GM04503 (cell line): Measurements from ENCODE around the gene PCDHB15.
"Not testable (repeated sequence)": the region's sequence is repeated elsewhere in the genome, so short reads cannot be mapped to it uniquely, and the experiment has no call there.

ENCODE experiments used
- DNase-seq: peaks from one replicate; pipeline ENCODE4 v3.0.0-alpha.2; 2012; ENCODE audit warnings: low read depth

PCDHB15 gene

GRCh38 chr5:141247434-141247833 is 2.2 kb downstream of the PCDHB15 start:
- DNase-seq: not testable (repeated sequence)

GRCh38 chr5:141250576-141250975 is 5.4 kb downstream of the PCDHB15 start:
- DNase-seq: no peak

GRCh38 chr5:141258464-141258863 is 13.3 kb downstream of the PCDHB15 start:
- no peak for DNase-seq

GRCh38 chr5:141258948-141259347 is 13.8 kb downstream of the PCDHB15 start:
- no peak for DNase-seq

GRCh38 chr5:141260458-141261237 is 15.5 kb downstream of the PCDHB15 start:
- DNase-seq: no peak

GRCh38 chr5:141261238-141261546 is 16.0 kb downstream of the PCDHB15 start:
- no peak for DNase-seq

GRCh38 chr5:141269195-141269594 is 24.0 kb downstream of the PCDHB15 start:
- no peak for DNase-seq

- no peak for DNase-seq
Measured at GRCh38 chr5:141272906-141273305, 27.7 kb downstream of the PCDHB15 start.

GRCh38 chr5:141298376-141298775 is 53.2 kb downstream of the PCDHB15 start:
- DNase-seq: no peak
